HG02885 (cell line): Measurements from ENCODE around the gene LTA.
"Not testable (repeated sequence)": the region's sequence is repeated elsewhere in the genome, so short reads cannot be mapped to it uniquely, and the experiment has no call there.

Experiments used
- ATAC-seq: cut with Tn5 transposase; IDR thresholded peaks from one replicate; pipeline ENCODE4 v1.9.1; 2021; ENCODE audit warnings: mild to moderate bottlenecking; ENCODE audit not compliant: unreplicated experiment, poor library complexity

LTA gene

GRCh38 chr6:31541658-31542521 is 30.2 kb upstream of the LTA start, which contains the start of gene DDX39B:
Gene DDX39B, minus strand, starts transcription at chr6:31542003. Its CDS starts 1,471 bp downstream, at chr6:31540532.
- peak; percentile 75 for ATAC-seq

- no peak for ATAC-seq
Measured at GRCh38 chr6:31543639-31544038, 28.4 kb upstream of the LTA start.

DNA sequence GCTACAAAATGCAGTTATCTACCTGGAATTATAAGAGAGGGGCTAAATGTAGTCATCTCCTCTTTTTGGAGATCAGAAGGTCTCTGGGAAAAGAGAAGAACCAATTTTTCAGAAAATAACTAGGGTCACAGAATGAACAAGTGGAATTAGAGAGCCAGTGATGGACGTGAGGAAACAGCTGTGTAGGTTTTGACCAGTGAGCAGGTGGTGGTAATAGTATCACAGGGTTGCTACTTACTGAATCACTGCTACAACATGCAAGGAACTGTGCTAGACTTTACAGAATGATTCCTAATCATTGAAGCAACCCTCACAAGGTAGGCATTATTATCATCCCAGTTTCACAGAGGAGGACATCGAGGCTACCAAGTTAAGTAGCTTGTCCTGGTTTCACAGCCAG is 27.4 kb upstream of the LTA start:
- no peak for ATAC-seq

DNA sequence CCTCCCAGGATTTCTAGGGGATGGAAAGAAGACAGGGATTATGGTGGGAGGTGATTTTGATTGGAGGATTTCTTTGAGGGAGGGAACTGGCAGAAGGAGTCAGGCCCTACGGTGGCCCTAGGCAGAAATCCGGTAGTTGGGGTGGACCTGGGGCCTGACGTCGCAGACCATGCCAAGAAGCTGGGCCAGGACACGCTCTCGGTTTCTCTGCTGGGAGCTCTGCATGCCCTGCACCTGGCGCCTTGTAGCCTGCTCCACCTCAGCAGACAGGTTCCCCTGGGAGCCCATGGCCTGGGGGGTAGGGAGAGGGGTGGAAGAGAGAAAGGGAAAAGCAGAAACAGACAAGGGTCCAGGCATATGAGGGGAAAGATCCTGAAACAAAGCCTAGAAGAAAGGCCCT is 26.8 kb upstream of the LTA start:
- ATAC-seq, result no peak

DNA sequence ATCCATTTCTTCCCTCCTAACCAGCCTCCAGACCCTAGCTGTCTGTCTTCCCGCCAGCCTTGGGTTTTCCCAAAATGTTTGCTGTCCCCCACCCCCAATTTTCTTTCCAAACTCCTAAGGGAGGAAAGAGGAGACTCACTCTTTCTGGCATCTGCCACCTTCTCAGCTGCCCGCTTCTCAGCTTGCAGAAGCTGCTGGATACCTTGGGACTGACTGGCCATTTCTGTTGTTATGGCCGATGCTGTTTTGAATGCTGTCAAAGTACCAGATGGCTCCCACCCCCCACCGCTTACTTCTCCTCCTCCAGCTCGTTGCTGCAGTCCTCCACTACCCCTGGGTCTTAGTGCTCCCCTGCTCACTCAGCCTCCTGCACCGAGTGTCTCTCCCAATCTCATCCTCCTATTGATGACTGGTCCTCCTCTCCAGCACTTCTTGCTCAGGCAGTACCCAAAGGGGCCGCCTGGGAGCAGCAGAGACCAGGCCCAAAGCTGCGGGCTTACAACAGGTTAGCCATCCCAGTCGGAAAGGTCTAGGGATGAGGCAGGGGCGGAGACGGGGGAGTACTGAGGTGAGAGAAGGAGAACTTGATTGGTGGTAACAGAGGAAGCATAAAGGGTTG is 25.6 kb upstream of the LTA start, which contains the start of gene ATP6V1G2:
Gene ATP6V1G2, minus strand, starts transcription at position 270 of the 619 bp plus-strand sequence. Its CDS starts 49 bp downstream, at position 221.
- peak; percentile 54 for ATAC-seq

DNA sequence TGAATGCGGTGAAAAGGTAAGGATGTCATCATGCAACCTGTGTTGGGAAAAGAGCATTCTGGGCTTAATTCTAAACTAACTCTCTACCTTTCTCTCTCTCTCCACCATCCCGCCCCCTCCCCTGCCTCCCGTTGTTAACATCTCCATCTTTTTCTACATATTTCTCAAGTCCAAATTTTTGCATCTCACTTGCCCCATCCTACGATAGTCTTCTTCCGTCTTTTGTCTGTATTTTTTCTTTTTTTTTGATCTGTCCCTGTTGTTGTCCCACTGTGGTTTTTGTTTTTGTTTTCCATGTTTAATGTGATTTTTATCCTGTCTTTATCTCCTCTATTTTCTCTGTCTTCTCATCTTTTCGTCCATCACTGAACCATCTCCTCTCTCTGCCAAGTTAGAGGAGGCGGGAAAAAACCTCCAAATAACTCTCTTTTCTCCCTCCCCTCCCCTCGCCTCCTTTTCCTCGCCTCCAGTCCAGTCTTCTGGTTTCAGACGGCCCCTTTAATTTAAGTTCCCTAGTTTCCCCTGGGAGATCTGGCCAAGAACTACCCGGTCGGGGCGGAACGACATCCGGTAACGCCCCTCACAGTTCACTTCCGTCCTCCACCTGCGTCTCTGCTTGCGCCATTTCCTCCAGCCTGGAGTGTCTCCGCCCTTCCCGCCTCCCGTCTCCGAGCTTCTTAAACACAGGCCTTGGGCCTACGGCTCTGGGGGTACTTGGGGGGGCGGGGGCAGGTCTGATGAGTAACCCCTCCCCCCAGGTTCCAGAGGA is 24.9 kb upstream of the LTA start, which contains the start of gene NFKBIL1:
Gene NFKBIL1, plus strand, starts transcription at position 651 of the 769 bp plus-strand sequence. Its CDS starts 87 bp downstream, at position 738.
- peak; percentile 80 for ATAC-seq

DNA sequence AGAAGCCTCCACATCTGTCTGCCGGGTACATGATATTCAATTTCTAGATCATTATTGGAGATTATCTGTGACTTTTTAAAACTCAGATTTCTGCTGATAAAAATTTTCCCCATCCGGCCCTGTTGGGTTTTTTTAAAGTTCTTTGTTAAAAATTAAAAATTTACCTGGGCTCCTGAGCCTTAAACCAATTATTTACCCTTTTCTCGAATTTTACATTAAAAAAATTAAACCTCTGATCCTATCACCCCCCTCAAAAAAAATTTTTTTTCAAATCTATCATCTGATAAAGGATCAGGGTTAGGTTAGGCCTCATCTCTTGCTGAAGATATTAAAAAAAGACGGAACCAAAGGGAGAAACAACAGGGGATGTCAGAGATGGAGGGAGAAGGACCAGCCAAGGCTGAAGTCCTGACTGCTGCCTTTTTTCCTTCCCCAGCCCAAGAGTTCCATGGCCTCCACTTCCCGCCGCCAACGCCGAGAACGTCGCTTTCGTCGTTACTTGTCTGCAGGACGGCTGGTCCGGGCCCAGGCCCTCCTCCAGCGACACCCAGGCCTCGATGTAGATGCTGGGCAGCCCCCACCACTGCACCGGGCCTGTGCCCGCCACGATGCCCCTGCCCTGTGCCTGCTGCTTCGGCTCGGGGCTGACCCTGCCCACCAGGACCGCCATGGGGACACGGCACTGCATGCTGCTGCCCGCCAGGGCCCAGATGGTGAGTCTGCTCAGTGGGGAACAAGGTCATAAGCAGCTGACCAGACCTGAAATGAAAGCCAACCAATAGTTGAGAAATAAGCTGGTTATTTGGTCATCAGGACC is 24.2 kb upstream of the LTA start:
- no peak for ATAC-seq

GRCh38 chr6:31548544-31548873 is 23.6 kb upstream of the LTA start:
- ATAC-seq, result no peak

- not testable (repeated sequence) for ATAC-seq
Measured at GRCh38 chr6:31551371-31551770, 20.7 kb upstream of the LTA start.

DNA sequence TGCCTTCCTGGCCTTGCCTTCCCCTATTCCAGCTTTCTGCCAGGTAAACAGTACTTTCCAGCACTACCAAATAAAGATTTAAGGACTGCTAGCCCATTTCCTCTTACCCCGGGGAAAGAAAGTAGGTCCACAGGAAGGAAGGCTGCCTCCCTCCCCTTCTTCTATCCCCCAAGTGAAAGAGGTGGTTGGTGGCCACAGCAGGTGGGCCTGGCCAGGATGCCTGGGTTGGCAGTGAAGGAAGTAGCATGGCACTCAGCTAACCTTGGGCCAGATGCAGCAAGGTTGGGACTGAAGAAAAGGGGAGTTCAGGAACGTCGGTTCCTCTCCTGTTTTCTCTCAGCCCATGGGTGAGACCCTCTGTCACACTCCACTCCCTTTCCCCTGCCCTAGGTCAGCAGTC is 15.8 kb upstream of the LTA start:
- ATAC-seq, result no peak

DNA sequence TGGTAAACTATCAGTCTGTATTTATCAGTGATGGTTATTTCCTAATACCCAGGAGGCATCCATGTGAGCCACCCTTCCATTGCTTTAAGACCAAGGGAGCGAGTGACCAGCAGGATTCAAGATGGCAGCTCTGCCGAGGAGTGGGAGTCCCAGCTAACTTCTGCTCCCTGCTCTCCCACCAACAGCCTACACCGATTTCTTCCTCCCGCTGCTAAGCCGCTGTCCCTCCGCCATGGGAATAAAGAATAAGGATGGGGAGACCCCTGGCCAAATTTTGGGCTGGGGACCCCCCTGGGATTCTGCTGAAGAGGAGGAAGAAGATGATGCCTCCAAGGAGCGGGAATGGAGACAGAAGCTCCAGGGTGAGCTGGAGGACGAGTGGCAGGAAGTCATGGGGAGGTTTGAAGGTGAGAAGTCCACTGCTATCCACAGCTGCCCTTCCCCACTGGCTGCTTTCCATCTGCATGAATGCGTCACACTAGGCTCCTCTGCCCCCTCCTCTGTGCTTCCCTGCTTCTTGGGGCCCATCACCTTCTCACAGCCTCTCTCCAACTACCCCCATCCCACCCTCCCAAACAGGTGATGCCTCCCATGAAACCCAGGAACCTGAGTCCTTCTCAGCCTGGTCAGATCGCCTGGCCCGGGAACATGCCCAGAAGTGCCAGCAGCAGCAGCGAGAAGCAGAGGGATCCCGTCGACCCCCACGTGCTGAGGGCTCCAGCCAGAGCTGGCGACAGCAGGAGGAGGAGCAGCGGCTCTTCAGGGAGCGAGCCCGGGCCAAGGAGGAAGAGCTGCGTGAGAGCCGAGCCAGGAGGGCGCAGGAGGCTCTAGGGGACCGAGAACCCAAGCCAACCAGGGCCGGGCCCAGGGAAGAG is 14.4 kb upstream of the LTA start:
- ATAC-seq, result no peak

DNA sequence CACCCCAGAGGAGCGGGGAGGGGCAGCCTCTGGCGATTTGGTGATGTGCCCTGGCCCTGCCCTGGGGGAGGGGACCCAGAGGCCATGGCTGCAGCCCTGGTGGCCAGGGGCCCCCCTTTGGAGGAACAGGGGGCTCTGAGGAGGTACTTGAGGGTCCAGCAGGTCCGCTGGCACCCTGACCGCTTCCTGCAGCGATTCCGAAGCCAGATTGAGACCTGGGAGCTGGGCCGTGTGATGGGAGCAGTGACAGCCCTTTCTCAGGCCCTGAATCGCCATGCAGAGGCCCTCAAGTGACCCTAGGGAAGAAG is 13.8 kb upstream of the LTA start:
- ATAC-seq, result no peak

GRCh38 chr6:31558631-31559500 is 13.2 kb upstream of the LTA start:
- no peak for ATAC-seq

DNA sequence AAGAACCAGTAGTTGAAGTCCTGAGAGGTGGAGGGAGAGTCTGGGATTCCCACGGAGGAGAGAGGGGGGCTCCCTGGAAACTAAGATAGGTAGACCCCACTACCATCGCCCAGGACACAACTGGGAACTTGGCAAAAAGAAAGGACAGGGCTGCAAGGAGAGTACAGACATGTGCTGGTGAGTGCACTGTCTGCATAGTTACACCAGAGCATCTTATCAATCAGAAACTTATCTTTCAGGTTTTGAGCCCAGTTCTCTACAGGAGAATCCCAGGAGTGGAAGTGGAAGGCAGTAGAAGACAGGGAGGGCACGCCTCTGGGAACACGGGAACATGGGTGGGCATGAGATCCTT is 12.5 kb upstream of the LTA start:
- no peak for ATAC-seq

DNA sequence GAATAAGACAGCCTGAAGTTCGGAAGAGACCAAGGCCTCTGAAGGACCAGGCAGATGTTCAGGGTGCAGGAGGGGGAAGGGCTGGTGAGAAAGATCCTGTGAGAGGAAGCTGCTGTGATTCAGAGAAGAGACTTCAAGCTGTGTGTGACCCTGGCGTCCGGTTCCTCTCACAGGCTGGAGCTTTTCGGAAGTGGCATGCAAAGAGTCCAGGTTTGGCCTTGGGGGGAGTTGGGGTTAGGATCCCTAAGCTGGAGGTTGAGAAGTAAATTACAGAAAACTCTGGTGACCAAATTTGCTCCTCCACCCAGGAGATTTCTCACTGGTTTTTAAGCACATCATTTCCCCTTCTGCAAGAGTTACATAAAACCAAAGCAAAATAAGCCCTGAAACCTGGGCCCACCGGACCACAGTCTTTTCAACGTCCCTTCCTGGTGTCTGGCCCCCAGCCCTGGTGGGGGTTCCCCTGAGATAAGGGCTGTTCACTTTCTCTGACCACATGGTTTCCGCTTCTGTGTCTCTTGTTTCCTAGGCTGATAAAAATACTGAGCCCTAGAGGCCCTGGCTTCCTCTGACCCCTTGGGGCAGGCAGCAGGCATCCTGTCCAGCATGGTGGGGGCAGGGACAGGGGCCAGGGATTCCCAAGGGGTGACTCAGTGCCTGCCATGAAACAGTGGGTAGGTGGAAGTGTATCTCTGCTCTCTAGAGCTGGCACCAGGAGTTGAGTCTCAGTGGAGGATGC is 12.0 kb upstream of the LTA start:
- ATAC-seq, result peak; percentile 70

DNA sequence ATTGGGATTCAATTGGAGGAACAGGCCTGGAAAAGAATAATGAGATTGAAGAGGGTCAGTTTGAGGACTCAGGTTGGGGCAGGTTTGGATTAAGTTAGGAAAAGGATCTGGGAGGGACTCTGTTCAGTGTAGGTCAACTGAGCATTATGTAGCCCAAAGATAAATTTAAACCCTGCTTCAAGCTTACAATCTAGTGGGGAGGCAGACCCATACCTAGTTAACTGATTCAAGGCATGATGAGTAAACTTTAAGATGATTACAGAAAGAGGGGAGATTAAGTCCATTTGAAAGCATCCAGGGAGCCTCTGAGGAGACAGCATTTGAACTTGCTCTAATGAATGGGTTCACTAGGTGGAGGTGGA is 11.4 kb upstream of the LTA start:
- no peak for ATAC-seq

DNA sequence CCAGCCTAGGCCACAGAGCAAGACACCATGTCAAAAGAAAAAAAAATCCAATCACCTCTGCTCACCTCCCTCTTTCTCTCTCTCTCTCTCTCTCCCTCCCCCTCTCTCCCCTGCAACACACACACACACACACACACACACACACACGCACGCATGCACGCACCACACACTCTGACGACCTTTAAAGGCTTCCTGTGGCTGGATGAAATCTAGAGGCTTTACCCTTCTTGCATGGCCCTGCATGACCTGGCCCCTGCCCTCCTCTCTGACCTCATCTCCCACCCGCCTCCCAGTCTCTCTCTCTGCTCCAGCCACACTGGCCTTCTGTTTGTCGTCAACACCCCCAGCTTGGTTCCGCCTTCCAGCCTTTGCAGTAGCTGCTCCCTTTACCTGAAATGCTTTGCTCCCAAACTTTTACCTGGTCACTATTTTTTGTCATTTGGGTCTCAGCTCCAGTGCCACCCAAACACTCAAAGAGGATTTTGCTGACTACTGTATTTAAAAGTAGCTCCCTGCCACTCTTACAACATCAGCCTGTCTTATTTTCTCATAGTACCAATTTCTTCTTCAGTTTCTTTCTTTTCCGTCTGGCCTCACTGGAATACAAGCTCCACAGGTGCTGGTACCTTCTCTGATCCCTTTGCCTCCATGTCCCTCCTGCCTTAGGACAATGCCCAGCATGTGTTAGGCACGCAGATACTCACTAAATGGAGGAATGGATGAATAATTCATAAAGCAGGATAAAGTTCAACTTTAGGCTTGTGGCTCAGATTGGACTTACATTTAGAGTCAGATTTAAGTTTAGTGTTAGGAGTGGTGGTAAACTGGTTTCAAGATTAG is 4.3 kb upstream of the LTA start:
- no peak for ATAC-seq
